KOPT-K1 (cell line): ENCODE results near the gene VWA7.

Experiments
- H3K27ac ChIP-seq: fragments of 200-600 bp; sonication (generic); 2 replicates; pipeline ENCODE4 v1.5.1; 2016; ENCODE audit warnings: antibody characterized with exemption, mild to moderate bottlenecking, low read depth, low read length; ENCODE audit not compliant: poor library complexity, severe bottlenecking
- H3K36me3 ChIP-seq: fragments of 200-600 bp; sonication (generic); 2 replicates; pipeline ENCODE4 v1.5.1; 2017; ENCODE audit warnings: antibody characterized with exemption, mild to moderate bottlenecking, low read length, moderate library complexity; ENCODE audit not compliant: insufficient read depth
- H3K9me3 ChIP-seq: fragments of 200-600 bp; sonication (generic); 2 replicates; pipeline ENCODE4 v1.5.1; 2017; ENCODE audit warnings: antibody characterized with exemption, low read length, mild to moderate bottlenecking; ENCODE audit not compliant: insufficient read depth, poor library complexity, severe bottlenecking

The VWA7 gene

DNA sequence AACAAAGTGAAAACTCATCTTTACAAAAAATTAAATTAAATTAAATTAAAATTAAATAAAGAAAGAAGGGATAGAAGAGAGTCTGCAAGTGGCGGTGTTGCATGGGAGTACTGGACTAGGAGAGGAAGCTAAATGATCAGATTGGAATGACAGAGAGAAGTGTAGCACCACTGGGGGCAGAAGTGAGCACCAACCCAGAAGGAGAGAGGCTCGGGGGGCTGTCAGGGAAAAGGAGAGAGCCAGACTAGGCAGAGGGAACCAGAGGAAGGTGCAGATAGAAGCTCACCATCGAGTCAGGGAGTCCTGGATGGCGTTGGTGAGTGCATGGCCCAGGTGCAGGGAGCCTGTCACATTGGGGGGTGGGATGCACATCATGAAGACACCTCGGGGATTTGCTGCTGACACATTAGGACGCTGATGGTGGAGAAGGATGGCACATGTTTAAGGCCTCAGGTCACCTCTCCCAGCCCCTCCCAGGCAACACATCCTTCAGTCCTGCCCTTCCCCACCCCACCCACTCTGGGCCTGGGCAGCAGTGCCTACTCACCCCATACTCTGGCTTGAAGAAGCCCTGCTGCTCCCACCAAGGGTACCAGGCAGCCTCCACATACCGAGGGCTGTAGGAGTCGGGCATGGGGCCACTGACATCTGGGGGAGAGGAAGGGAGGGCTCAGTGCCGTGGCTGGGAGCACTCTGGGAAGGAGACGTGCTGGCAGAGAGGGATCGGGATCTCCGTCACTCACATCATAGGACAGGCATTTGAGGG lies 14.4 kb upstream of the VWA7 start:
- H3K27ac ChIP-seq: no peak overlapping the region

DNA sequence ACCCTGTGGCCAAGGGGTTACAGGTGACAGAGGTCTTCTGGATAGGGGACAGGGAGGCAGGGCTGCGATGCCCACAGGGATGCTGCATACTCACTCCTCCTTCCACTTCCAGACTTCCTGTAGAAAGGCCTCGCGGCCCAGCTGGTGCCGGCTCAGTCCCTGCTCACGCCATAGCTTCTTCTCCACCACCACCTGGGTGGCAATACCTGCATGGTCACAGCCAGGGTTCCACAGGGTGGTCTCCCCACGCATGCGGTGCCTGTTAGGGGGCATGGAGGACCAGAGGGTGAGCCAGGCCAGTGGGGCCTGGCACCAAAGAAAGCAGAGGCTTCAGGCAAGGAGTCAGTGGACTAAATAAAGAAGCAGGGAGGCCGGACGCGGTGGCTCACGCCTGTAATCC lies 8.3 kb upstream of the VWA7 start:
- Histone ChIP-seq H3K9me3 (no peaks in the 10 kb centered on the region), H3K27ac (no peak overlapping the region), H3K36me3 (peaks cover 95% of the 10 kb centered on the region)

More for the DNA sequence above, 14.4 kb upstream of the VWA7 start:
- Histone ChIP-seq H3K9me3 (no peaks in the 10 kb centered on the region), H3K36me3 (peaks cover 65% of the 10 kb centered on the region)

DNA sequence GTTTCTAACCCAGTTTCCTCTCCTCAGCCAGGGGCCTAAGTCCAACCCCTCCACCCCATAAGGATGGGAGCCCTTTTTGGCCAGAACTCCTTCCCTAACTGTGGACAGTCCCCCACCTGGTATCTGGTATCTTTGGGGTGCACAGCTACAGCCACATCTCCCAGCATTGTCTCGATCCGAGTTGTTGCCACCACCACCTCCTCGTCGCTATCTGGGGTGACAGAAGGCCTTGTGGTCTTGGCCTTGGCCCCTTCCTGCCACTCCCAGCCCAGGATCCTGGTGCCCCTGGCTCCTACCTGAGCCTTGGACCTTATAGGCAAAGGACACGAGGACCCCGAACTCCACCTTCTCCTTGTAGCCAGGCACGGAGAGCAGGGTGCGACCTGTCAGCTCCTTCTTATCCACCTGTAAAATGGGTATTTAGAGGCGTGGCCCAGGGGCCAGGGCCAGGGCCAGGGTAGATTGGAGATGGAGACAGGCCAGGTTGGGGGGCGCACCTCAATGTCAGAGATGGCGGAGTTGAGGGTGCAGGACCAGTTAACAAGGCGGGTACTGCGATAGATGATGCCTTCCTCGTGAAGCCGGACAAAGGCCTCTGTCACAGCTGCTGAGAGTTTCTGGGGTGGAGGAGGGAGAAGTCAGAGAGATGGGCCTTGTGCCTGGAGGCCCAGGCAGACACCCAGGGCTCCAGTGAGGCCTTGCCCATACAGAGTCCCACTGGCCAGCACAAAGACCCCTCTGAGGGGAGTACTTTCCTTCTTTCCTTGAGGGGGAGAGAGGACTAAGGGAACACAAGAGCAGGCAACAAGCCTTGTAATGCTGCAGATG lies 7.2 kb upstream of the VWA7 start:
- peaks cover 95% of the 10 kb centered on the region for H3K36me3 ChIP-seq
- no peaks in the 10 kb centered on the region for H3K9me3 ChIP-seq

DNA sequence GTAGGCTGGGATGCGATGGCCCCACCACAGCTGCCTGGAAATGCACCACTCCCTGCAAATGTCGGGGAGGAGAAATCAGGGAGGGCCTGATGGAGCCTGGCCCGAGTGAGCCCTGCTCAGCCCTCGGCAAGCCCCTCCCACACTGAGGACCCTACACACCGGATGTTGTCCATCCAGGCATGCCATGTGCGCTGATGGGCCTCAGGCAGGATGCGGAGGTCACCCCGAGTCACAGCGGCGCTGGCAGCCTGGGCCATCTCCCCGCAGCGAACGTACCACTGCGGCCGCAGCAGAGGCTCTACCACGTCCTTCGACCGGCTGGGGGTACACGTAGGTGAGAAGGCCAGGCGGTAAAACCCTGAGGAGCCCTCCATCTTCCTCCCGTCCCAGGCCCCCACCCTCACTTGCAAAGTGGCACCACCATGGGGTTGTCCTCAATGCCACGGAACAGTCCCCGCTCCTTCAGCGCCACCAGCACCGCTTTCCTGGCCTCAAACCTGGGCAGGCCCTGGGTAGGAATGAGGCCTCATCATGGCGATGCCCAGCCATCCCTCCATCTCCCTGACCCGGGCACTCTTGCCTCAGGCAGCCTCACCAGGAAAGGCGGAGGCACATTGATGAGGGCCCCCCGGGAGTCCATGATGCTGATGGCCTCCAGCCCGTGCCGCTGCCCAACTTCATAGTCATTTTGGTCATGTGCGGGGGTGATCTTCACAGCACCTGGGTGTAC lies 5.2 kb upstream of the VWA7 start:
- H3K36me3 ChIP-seq: peaks cover 98% of the 10 kb centered on the region
- no peaks in the 10 kb centered on the region for H3K9me3 ChIP-seq
- no peak overlapping the region for H3K27ac ChIP-seq

More for the DNA sequence above, 7.2 kb upstream of the VWA7 start:
- no peak overlapping the region for H3K27ac ChIP-seq

- H3K36me3 ChIP-seq: peaks cover 91% of the 10 kb centered on the region
- H3K27ac ChIP-seq: no peak overlapping the region
- no peaks in the 10 kb centered on the region for H3K9me3 ChIP-seq
Measured at GRCh38 chr6:31781244-31782125, 4.4 kb upstream of the VWA7 start.

DNA sequence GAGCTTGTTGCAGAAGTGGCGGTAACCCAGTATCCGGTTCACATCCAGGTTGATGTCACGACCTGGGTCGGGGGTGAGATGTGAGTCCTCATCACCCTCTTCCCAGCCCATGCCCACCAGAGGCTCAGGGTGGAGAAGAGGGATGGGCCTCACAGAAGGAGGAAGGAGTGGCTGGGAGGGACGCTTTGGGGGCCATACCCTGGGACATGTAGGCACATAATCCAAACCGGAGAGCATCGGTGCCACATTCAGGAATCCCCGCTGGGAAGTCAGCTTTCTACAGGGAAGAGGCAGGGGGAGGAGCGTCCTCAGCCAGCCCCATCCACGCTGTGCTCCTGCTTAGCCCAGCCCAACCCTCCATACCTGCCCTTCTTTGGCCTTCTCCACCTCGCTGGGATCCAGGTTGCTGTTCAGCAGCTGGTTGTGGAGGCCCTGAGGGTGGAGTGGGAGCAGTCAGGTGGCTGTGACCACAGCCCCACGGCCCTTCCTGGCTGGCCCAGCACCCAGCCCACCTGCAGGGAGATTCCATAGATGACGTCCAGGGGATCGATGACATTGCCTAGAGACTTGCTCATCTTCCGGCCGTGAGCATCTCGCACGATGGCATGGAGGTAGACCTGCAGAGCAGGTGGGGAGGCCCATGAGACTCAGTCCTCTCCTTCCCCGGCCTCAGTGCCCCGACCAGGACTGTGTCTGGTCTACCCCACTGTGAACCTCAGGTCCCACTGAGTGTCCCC lies 3.5 kb upstream of the VWA7 start:
- H3K9me3 ChIP-seq: no peaks in the 10 kb centered on the region
- H3K27ac ChIP-seq: no peak overlapping the region
- peaks cover 83% of the 10 kb centered on the region for H3K36me3 ChIP-seq

GRCh38 chr6:31779908-31780307 lies 2.8 kb upstream of the VWA7 start:
- Histone ChIP-seq H3K36me3 (peaks cover 75% of the 10 kb centered on the region), H3K9me3 (no peaks in the 10 kb centered on the region), H3K27ac (no peak overlapping the region)

DNA sequence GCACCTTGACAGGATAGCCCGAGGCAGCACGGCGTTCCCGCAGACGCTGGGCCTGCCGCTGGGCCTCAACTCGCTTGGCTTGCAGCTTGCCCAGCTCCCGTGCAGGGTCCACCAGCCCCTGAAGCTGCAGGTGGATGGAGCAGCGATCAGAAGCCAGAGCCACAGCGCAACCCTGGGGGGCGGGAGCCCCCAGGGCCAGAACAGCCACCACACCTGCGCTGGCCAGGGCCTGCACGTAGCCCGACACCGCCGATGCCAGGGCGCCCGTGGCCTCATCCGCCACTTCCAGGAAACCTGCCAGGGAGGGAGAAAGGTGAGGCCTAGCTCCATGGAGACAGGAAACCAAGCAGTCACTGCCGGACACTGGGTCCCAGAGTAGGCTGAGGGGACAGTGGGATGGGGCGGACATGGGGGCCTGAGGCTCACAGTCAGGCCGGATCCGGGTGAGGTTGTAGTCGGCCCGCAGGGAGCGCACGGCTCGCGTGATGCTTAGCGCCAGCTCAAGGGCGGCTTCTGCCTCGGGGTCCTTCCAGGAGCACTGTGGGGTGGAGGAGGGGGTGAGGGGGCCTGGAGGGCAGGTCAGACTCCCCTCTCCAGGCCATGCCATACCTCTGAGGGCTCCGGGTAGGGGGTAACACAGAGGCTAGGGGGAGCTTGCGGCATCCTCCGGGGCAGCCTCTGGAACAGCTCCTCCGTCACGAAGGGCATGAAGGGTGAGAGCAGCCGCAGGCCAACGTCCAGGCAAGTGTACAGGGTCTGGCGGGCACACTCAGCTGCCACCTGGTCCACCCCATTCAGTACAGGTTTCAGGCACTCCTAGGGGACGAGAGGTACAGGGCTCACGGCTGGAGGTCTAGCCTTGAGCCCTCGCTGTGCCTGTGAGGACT lies 2.1 kb upstream of the VWA7 start:
- peaks cover 68% of the 10 kb centered on the region for H3K36me3 ChIP-seq
- H3K27ac ChIP-seq: no peak overlapping the region
- no peaks in the 10 kb centered on the region for H3K9me3 ChIP-seq

GRCh38 chr6:31778193-31778592 lies 1.1 kb upstream of the VWA7 start:
- H3K9me3 ChIP-seq: no peaks in the 10 kb centered on the region
- peaks cover 59% of the 10 kb centered on the region for H3K36me3 ChIP-seq
- H3K27ac ChIP-seq: no peak overlapping the region

DNA sequence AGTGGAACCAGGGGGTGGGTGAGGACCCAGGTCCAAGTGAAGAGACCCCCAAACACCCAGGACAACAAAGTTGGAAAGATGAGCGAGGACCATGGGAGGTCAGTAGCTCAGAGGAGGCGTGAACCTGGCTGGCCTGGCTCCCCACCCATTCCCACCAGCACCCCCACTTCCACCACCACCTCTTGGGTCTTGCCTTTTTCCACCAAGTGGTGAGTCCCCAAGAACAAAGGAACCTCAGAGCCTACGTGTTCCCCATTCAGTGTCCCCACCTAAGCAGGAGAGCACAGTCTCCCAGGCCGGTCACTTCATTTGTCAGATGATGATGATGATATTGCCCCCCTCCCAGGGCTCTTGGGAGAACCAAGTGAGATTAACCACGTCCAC lies 531 bp upstream of the VWA7 start:
- no peak overlapping the region for H3K27ac ChIP-seq
- H3K9me3 ChIP-seq: no peaks in the 10 kb centered on the region
- peaks cover 54% of the 10 kb centered on the region for H3K36me3 ChIP-seq

DNA sequence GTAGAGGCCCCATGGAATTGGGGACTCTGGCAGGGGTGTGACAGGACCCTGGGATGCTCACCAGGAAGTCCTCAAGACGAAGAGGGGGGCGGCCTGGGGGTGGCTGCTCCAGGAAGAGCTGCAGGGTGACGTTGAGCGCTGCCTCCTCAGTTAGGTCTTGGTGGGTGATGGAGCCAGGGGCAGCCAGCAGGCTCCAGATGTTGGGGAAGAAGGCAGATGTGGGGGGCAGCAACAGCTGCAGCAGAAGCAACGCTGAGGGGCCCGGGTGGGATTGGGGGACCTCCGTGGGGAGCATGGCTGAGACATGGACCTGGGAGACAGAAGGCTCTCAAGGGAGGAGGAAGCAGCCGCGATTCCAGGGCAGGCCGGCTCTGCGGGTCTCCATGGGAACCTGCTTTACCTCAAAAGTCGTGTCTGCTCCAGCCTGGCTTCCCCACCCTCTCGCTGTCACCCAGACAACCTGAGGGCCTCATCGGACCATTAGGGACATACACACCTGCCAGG lies 591 bp downstream of the VWA7 start:
- no peaks in the 10 kb centered on the region for H3K9me3 ChIP-seq
- H3K36me3 ChIP-seq: peaks cover 43% of the 10 kb centered on the region
- no peak overlapping the region for H3K27ac ChIP-seq

DNA sequence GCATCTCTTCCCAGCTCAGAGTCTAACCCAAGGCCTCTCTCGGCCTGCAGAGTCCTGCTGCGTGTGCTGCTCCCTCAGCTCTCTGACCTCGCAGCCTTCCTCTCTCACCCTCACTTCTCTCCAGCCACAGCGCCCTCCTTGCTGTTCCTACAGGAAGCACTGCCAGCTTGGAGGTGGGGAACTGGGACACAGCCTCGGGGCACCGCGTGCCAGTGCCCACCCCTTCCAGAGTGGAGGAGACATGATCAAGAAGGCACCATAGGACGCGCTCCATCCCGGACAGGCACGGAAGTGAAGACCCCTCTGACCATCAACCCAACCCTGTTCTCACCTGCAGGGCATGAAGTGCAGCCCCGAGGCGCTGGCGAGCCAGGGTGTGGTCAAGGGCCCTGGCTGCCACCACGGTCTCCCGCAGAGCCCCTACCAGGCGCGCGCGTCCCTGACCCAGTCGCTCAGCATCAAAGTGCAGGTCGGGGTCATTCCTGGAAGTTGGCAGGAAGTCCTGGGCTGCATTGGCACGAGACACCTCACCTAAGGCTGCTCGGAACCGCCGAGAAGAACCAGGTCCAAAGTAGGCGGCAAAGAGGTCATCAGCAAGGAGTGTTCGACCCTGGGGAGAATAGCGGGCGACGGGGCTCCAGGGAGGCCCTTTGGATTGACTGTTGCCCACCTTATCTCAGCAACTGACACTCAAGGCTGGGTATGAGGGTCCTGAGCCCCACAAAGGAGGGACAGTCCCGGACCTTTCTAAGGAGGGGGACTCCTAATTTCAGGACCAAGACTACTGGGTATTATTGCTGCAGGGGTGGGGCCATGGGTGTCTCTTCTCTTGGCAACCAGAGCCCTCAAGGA lies 1.3 kb downstream of the VWA7 start:
- Histone ChIP-seq H3K36me3 (peaks cover 36% of the 10 kb centered on the region), H3K9me3 (no peaks in the 10 kb centered on the region), H3K27ac (no peak overlapping the region)
